C4-2B (cell line): ENCODE results near the gene TRERF1.

Source experiments
- ZFX ChIP-seq: fragments of 450-650 bp; IDR thresholded peaks from 2 replicates; pipeline ENCODE4 v1.6.1; 2017
- TF ChIP-seq, protein P1 (sequence below): fragments of 450-650 bp; conservative IDR thresholded peaks from 2 replicates; pipeline ENCODE4 v1.5.1; 2017; ENCODE audit warnings: mild to moderate bottlenecking

- TF ChIP-seq, protein P1, sequence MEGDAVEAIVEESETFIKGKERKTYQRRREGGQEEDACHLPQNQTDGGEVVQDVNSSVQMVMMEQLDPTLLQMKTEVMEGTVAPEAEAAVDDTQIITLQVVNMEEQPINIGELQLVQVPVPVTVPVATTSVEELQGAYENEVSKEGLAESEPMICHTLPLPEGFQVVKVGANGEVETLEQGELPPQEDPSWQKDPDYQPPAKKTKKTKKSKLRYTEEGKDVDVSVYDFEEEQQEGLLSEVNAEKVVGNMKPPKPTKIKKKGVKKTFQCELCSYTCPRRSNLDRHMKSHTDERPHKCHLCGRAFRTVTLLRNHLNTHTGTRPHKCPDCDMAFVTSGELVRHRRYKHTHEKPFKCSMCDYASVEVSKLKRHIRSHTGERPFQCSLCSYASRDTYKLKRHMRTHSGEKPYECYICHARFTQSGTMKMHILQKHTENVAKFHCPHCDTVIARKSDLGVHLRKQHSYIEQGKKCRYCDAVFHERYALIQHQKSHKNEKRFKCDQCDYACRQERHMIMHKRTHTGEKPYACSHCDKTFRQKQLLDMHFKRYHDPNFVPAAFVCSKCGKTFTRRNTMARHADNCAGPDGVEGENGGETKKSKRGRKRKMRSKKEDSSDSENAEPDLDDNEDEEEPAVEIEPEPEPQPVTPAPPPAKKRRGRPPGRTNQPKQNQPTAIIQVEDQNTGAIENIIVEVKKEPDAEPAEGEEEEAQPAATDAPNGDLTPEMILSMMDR: no peak
- TF ChIP-seq ZFX: no peak
Observed at GRCh38 chr6:42279144-42279781, 172.5 kb downstream of the TRERF1 start.
